NCI-H2227 (cell line): ENCODE results near the gene BST2.
A peak's percentile ranks its signal among the peaks of the same experiment; 100 is the strongest.
"Not testable (repeated sequence)": the region's sequence is repeated elsewhere in the genome, so short reads cannot be mapped to it uniquely, and the experiment has no call there.

ENCODE experiments used
- DNase-seq: peaks from one replicate; lab custom pipeline; 2025; ENCODE audit not compliant: unreplicated experiment; lab: John Stamatoyannopoulos, UW

BST2 gene

DNA sequence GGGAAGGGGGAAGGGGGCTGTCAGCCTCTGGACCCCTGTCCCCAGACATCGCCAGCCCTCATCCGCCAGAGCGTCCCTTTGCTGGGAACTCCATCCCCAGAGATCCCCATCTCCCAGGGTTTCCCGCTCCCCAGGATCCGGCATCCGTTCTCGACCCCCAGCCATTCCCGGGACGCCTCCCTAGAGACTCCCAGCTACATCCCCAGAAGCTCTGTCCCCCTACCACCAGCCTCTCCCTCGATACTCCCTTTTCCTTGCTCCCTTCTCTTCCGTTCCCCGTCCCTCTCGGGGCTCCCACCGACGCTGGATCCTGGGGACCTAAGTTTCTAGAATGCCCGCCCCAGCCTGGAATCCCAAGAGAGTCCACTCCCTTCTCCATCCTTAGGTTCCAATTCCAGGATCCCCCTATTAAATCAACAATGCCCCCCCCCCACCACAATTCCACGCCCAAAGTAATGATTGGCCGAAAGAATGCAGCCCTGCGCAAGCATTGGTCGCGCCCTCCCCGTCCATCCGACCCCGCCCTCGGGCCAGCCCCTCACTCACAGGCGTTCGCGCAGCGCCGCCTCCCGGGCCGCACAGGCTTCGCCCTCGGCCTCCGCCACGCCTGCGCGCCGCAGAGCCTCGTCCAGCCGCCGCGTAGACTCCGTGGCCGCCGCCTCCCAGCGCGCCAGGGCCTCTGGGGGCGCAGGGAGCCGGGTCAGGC, 14.6 kb downstream of the BST2 start:
- peak; percentile 93 for DNase-seq

DNA sequence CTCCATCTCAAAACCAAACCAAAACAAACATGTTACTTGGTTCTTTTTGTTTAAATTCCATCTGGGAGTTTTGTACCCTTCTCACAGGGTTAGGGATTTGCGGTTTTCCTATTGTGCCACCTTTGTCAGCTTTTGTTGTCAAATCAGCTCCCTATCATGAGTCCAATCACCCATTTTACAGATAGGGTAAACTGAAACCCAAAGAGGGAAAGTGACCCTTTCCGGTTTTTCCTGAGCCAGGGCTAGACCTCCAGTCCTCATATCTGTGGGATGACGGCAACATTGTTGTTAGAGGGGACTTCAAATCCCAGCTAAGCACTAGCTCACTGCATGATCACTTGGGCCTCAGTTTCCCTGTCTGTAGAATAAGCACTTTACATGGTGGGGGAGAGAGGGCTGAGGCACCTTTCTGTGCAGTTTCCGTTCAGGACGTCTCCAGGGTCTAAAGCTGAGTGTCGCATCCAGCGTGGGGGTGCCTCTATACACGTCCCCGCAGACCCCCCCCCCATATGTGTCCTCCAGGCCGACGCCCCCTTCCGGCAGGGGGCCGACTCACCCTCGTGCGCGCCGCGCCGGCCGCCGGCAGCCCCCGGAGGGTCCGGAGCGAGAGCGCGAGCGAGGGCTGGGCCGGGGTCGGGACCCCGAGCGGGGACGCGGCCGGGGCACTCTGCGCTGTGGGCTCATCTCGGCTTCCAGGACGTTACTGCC, 15.3 kb downstream of the BST2 start:
- DNase-seq, result peak; percentile 33

DNA sequence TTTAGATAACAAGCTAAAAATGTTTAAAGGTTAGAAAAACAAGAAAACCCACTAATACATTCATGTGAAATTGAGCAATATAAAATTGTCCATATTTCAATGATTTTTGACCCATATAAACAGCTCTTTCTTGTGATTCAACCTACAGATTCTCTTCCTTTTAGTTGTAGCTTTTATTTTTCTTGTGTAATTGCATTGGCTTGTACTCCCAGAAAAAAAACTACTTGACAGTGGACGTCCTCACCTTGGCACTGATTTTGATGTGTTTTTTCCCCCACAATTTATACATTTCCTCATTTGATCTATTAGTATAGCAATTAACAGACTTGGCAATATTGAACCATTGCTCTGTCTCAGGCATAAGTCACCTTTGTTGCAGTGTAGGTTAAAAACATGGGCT, 16.1 kb downstream of the BST2 start:
- no peak for DNase-seq

DNA sequence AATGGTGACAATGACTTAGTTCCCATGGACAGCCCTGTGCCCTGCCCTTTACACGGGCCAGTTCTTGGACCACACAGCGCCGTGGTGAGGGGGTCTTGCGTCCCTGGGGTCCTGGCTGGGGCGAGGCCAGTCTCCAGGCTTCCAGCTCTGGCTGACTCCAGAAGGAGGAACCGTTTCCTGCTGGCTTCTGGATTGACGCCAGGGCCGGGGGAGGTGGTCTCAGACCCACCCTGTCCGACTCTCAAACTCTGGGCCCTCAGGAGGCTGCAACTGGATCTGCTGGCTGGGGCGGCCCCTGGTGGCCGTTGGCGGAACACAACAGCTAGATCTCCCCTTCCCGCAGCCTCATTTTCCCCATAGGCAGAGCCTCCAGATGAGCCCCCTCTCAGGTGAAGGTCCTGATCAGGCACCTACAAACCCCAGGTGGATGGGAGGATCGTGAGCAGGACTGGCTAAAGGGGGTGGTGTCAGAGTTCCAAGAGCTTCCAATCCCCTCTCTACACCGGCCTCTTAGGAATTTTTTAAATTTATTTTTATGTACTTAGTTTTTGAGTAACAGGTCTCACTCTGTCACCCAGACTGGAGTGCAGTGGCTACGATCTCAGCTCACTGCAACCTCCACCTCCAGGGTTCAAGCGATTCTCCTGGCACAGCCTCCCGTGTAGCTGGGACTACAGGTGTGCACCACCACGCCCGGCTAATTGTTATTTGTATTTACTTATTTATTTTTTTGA, 19.4 kb downstream of the BST2 start:
- DNase-seq, result peak; percentile 62

DNA sequence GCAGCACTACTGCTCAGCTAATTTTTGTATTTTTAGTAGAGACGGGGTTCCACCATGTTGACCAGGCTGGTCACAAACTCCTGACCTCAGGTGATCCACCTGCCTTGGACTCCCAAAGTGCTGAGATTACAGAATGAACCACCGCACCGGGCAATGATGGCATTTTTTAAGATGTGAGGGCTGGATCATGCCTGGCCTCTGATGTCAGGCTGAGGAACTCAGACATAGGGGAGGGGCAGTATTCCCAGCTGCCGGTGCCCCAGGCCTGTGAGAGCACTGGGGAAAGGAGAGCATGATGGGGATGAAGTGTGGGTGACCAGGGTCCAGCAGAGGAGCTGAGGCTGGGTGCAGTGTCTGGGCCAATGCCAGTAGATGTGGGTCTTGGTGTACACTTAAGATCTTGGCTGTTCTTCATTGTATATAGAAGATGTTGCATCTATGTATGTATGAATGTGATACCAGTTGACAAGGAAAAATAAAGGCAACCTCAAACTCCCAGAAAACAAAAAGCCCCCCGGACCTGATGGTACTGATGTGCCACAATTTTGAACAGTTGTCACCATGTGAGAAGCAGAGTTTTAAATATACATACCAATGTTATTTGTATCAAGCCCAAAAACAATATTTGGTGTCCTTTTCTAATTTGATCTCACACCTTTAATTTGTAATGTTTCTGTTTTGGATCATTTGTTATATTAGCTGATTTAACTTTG, 24.8 kb downstream of the BST2 start:
- DNase-seq, result no peak

DNA sequence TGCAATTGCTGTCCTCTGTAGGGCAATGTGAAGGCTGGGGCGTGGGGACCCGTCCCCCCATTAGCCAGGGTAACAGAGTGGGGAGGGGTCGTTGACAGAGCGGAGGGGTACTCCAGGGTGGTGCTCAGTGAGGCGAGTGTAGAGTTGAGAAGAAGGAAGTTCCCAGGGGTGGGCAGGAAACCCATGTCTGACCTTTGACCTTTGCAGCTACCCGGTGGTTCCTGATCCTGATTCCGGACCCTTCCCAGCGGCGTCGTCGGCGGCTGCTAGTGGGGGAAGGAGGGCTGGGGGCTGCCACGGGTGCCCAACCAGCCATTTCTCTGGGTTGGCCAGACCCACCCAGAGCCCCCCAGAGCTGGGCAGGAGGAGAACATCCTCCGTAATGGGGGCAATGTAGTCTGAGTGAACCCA, 26.2 kb downstream of the BST2 start:
- DNase-seq, result peak; percentile 45

DNA sequence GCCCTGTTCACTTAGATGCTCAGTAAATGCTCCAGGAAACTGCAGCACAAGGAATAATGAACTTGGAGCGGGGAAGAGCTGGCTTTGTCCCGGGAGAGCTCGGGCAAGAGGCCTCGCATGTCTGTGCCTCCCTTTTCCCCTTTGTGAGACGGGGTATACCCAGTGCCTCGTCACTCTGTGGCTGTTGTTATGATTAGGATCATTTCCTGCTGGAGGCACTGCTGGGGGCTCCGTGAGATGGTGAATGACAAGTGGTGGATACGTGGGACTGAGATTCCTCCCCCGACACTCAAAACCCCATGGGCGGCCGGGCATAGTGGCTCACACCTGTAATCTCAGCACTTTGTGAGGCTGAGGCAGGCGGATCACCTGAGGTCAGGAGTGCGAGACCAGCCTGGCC, 27.2 kb downstream of the BST2 start:
- DNase-seq, result no peak

DNA sequence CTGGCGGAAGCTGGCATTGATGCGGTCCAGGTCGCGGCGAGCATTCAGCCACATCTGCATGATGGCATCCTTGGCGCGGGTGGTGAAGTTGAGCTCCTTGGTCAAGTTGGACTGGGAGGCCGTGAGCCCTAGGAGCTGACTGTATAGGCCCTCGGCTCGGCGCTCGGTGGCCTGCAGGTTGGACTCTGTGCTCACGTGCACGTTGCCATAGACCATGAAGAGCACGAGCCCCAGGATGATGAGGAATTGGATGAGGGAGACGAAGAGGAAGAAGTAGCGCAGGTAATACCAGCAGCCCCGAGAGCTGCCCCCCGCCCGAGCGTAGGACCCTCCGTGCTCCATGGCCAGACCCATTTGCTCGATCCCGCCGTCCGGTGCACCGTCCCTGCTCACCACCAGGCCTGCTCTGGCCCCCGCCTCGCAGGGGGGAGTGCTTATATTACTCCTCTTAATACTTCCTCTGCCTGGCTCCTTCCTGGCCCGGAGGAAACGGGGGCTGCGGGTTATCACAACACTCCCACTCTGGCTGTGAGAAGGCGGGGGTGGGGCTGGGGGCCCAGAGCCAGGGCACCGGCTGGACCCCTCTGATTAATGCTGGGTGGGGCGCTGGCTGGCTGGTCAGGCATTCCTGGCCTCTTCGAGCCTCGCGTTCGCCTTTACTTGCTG, 28.4 kb downstream of the BST2 start, which contains the start of gene PLVAP:
Gene PLVAP (minus strand): TSS at position 408 of the 666 bp plus-strand sequence. CDS start 54 bp downstream, at position 354.
- DNase-seq, result no peak

DNA sequence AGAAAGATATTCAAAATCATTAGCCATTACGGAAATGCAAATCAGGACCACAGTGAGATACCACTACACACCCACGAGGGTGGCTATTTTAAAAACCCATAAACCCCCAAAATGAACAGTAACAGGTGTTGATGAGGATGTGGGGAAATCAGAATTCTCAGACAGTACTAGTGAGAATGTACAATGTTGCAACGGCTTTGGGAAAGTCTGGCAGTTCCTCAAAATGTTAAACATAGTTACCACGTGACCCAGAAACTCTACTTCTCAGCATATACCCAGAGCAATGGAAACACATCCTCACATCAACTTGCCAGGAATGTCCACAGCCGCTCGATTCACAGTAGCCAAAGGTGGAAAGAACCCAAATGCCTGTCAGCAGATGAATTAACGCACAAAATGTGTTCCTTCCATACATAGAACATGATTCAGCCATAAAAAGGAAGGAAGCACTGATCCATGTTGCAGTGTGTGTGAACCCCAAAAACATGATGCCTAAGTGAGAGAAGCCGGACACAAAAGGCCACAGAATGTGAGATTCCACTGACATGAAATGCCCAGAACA, 35.3 kb downstream of the BST2 start:
- DNase-seq, result no peak

DNA sequence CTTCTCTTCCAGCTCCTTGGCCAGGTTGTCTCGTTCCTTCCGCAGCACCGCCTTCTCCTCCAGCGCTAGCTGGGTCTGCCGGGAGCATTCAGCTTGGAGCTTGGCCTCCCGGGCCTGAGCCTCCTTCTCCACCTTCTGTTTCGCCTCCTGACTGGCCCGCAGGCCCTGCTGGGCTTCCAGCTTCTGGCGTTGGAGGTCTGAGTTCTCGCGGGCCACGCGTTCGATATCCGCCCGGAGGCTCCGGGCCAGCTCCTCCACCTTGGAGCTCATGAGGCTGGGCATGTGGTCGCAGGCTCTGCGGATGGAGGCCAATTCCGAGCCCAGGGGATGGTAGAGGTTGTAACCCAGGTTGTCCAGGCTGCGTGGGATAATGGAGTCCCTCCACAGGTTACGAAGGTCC, 40.1 kb downstream of the BST2 start:
- DNase-seq, result no peak

DNA sequence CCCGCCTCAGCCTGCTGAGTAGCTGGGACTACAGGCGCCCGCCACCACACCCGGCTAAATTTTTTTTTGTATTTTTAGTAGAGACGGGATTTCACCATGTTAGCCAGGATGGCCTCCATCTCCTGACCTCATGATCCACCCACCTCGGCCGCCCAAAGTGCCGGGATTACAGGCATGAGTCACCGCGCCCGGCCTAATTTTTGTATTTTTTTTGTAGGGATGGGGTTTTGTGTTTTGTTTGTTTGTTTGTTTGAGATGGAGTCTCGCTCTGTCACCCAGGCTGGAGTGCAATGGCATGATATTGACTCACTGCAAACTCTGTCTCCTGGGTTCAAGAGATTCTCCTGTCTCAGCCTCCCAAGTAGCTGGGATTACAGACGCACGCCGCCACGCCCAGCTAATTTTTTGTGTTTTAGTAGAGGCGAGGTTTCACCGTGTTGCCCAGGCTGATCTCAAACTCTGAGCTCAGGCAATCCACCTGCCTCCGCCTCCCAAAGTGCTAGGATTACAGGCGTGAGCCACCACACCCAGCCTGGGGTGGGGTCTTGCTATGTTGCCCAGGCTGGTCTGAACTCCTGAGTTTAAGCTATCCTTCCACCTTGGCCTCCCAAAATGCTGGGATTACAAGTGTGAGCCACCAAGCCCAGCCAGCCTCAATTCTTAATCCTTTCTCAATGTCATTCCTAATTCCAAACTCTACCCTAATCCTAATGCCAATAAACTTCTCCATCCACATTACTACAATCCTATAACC, 41.4 kb downstream of the BST2 start:
- not testable (repeated sequence) for DNase-seq

DNA sequence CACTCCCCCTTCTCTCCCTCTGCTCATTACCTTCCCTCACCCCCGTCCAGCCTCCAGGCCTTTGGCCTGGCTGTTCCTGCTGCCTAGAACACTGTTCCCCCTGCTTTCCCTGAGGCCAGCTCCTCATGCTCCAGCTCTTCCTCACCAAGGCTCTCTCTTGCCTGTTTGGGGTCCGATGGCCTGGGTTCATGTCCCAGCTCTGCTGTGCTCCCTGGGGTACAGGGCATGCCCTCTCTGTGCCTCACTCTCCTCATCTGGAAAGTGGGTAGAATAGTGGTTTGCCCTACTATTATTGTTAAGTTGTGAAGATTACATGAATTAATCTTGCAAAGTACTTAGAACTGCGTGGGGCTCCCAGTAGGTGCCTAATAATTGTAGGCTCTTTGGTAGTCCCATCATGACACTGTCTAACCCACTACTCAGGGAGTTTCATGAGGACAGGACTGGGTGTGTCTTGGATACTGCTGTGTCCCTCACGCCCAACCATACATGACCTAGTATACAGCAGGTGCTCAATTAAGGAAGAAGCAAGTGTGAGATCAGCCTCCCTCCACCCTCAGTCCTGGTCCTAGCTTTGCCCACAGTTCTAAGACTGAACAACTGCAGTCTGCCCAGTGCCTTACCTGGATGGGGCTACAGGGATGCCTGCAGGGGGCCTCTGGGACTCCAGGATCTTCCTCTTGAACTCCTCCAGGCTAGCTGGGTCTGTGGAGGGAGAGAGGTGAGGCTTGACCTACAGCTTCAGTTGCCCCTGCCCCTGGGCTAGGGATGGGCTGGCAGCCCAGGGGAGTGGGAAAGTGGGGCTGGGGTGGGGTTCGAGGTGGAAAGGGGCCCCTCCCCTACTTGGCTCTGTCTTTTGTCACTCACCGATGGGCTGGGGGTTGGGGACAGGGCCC, 45.3 kb downstream of the BST2 start:
- no peak for DNase-seq

DNA sequence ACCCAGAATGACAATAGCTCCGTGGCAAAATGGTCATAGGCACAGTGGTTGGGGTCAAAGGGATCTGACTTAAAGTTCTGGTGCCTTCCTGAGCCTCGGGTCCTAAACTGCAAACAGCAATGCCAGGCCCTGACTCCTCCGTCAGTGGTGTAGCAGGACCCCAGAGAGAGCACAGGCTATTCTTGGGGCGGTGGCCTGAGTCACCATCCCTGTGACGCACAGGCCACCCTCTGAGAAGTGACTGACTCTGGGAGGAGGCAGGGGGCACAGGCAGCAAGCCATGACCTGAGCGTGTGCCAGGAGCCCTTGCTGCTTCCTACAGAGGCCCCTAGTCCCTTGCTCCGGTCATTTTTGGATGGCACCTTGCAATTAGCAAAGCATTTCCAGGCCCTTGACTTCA, 47.0 kb downstream of the BST2 start:
- DNase-seq, result no peak

DNA sequence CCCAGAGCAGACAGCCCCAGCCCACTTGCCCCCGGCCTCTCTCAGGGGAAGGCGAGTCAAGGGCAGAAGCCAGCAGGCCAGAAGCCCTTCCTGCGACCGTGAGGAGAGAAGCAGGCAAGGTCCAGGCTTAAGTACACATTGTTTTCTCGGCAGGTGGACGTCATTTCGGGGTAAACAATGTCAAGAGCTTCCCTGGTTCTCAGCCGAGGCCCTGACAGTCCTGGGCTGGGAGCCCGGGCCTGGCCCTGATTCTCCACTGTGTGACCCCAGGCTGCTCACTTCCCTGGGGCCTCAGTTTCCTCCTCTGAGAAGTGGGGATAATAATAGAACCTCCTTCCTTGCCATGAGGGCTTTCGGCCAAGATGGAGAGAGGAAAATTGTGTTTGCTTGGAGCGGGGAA, 47.7 kb downstream of the BST2 start:
- DNase-seq, result no peak

DNA sequence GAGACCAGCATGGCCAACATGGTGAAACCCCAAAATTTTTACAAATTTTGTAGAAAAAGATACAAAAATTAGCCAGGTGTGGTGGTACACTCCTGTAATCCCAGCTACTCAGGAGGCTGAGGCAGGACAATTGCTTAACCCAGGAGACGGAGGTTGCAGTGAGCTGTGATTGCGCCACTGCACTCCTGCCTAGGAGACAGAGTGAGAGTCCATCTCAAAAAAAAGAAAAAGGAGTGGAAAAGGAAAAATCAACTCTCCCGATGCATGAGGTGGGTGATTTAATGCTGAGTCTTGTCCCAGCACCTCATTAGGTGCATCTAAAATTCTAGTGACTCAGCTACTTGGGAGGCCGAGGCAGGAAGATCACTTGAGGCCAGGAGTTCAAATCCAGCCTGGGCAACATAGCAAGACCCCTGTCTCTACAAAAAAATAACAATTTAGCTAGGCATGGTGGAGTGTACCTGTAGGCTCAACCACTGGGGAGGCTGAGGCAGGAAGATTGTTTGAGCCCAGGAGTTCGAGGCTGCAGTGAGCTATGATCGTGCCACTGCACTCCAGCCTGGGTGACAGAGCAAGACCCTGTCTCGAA, 48.3 kb downstream of the BST2 start:
- DNase-seq, result no peak

DNA sequence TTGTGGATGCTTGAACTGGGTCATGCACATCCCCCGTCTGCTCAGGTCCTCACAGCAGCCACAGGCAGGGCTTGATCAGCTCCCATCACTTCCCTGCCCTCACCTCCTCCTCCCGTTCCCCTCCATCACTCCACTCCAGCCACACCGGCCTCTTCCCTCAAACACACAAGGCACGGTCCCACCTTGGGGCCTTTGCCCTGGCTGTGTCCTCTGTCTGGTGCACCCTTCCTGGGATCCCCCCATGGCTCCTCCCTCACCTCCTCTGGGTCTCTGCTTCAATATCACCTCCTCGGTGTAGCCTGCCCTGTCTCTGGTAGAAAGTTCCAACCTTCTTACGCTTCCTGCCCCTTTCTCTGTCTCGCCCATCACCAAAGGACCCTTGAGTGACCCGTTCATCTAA, 52.0 kb downstream of the BST2 start:
- no peak for DNase-seq
